GM18909 (cell line): ENCODE results near the gene LRSAM1.
"Not testable (repeated sequence)": the region's sequence is repeated elsewhere in the genome, so short reads cannot be mapped to it uniquely, and the experiment has no call there.

ENCODE experiments used
- ATAC-seq: cut with Tn5 transposase; IDR thresholded peaks from one replicate; pipeline ENCODE4 v1.9.1; 2021; ENCODE audit warnings: mild to moderate bottlenecking; ENCODE audit not compliant: unreplicated experiment, poor library complexity

Gene LRSAM1

DNA sequence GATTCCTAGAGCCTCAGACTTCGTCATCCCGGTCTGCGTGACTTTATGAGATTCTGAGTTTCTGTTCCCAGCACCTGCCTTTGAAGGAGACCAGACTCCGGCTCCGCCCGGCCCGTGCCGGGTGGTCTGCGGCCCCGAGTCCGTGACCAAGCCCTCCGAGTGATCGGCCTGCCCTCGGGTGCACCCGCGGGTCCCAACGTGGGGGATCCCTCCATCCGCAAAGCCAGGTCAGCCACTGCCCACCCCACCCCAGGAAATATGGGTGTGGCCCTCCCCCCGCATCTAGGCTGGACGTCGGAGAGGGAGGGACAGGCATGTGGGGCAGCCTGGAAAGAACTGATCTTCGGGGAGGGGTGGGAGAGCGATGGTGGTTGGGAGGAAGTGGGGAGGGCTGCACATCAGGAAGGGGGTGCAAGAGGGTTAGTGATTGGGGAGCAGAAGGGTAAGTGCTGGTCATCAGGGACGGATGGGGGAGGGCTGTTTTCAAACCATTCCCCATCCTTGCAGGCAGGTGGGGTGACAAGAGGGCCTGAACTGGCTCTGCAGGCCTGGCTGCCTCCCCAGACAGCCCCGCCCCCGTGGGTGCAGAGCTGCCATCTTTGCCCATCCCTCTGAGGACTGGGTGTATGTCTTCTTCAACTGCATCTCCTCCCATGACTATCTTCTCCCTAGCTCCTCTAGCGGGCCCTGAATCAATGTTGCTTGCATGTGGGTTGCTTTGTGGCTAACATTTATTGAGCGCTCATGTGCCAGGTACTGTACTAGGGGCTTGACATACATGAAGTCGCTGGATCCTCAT, 747 bp downstream of the LRSAM1 start:
- ATAC-seq = peak; percentile 5

DNA sequence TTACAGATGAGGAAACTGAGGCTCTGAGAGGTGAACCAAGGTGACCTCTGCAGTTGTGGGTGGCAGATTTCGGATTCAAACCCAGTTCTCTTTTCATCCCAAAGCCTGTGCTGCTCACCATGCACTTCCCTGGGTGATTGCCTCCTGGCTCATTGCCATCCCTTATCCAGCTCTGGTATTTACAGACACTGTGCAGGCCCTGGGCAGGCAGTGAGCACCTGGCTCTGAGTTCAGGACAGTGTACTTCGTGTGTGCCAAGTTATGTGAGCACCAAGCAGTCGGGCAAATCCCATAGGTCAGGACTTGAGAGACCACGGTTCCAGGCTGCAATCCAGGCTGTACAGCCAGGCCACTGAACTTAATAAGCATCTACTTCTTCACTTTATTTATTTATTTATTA, 1.4 kb downstream of the LRSAM1 start:
- ATAC-seq = no peak

GRCh38 chr9:127455324-127455992, 4.1 kb downstream of the LRSAM1 start:
- ATAC-seq = no peak

DNA sequence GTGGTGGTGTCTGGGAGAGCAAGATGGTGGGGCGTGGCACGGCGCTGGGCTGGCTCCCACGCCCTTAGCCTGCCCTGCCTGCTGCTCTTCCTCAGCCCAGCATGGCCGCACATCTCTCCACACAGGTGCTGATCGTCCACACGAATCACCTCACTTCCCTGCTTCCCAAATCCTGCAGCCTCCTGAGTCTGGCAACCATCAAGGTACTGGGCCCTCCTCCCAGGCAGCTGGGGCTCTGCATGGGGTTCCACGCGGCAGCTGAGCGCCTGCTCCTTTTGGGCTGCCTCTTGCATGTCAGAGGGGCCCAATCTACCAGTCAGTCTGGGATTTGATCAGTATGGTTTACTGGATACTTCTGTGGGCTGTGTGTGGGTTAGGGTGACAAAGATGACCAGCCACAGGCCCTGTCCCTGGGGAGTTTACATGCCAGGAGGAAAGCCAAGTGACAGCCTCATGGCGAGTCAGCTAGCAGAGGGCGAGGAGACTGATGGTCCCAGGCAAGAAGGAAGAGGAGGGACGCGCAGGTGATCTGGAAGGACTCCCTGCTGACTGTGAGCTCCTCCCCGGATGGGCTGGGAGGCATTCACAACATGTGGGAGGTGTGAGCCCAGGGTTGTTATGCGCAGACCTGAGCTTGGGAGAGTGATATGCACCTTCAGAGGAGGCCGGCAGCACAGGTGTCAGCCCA, 6.0 kb downstream of the LRSAM1 start:
- no peak for ATAC-seq

DNA sequence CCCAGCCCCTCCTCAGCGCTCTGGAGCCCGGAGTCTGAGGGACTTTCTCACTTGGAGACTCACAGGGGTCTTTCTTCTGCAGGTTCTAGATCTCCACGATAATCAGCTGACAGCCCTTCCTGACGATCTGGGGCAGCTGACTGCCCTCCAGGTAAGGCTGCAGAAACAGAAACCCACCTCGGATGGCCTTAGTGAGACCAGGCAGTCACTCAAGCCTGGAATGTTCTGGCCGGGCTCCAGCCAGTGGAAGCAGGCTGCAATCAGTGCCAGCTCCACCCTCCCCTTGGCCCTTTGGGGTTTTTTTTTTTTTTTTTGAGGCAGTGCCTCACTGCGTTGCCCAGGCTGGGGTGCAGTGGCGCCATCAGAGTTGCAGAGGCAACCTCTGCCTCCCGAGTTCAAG, 7.6 kb downstream of the LRSAM1 start:
- ATAC-seq = no peak

GRCh38 chr9:127463382-127463781, 12.1 kb downstream of the LRSAM1 start:
- ATAC-seq = no peak

GRCh38 chr9:127463911-127464310, 12.6 kb downstream of the LRSAM1 start:
- no peak for ATAC-seq

DNA sequence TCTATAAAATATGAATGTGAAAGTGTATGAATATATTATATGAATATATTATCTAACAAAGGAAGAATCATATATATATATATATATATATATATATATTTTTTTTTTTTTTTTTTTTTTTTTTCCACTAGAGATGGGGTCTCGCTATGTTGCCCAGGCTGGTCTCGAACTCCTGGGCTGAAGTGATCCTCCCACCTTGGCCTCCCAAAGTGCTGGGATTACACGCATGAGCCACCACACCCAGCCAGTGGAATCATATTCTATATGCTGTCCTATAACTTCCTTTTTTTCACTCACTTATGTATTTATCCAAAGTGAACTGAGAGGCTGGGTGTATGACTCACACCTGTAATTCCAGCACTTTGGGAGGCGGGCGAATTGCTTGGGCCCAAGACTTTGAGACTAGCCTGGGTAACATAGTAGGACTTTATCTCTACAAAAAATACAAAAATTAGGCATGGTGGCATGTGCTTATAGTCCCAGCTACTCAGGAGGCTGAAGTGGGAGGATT, 15.2 kb downstream of the LRSAM1 start:
- not testable (repeated sequence) for ATAC-seq

GRCh38 chr9:127467621-127468020, 16.3 kb downstream of the LRSAM1 start:
- ATAC-seq = no peak

- no peak for ATAC-seq
Measured at GRCh38 chr9:127470662-127471061, 19.4 kb downstream of the LRSAM1 start.

GRCh38 chr9:127473501-127473900, 22.2 kb downstream of the LRSAM1 start:
- ATAC-seq = no peak

DNA sequence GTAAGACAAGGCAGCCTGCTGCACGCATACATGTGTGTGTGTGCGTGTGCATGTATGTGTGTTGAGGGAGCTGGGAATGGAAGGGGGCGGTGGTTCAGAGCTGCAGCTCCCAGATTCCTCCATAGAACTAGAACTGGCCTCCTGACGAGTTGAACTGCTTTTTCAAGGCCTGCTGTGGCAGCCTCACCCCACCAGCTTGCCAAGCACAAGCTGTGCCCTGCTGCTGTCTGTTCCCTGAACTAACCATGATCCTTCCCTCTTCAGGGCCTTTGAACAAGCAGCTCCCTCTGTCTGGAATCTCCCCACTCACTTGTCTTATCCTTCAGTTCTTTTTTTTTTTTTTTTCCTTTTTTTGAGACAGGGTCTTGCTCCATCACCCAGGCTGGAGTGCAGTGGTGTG, 22.6 kb downstream of the LRSAM1 start:
- no peak for ATAC-seq

GRCh38 chr9:127474592-127474991, 23.3 kb downstream of the LRSAM1 start:
- no peak for ATAC-seq

DNA sequence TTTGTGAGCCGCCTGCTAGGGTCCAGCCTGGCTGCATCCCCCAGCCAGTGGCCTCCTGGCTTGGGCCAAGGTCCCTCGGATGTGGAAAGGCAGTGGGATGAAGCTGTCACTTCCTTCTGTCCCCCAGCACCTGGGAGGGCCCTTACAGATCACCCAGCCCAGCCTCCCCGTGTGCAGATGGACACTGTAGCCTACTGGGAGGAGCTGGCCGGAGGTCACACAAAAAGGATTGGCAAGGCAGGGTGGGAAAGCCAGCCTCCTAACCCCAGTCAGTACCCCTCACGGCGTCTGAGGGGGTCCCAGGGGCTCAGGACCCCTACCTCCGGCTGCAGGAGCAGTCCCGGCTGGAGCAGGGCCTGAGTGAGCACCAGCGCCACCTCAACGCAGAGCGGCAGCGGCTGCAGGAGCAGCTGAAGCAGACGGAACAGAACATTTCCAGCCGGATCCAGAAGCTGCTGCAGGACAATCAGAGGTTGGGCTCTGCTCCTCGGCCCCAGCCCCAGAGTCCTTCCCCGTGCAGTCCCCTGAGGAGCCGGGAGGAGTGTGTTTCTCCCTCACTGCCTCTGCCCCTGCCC, 28.3 kb downstream of the LRSAM1 start:
- ATAC-seq = no peak

DNA sequence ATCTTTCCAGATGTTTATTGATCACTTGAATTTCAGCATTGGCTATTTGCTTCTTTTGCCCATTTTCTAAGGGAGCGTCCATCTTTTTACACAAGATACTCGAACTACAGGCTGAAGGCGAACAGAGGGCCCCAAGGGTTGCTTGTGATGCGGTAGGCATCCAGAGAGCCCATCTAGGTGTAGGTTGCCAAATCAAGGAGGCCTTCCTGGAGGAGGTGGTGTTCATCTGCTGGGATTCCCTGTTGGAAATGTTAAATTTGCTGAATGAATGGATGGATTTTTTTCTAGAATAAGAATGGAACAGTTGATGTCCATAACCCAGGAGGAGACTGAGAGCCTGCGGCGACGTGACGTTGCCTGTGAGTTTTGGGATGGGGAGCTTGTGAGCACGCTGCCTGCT, 31.4 kb downstream of the LRSAM1 start:
- ATAC-seq = no peak

DNA sequence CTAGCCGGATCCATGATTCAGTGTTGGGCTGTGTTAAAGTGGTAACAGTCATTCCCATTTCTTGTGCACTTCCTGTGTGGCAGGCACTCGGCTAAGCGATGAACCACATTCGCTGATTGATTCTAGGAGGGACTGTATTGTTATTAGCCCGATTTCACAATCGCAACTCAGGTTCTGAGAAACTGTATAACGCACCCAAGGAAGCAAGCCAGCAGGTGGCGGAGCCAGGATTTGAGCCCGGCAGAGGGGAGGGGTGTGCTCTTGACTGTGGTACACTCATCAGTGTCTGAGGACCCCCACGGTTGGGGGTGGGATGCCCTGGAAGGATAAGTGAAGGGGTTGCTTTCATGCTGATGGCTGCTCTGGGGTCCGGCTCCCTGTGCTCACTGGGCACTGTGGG, 34.7 kb downstream of the LRSAM1 start:
- ATAC-seq = no peak

DNA sequence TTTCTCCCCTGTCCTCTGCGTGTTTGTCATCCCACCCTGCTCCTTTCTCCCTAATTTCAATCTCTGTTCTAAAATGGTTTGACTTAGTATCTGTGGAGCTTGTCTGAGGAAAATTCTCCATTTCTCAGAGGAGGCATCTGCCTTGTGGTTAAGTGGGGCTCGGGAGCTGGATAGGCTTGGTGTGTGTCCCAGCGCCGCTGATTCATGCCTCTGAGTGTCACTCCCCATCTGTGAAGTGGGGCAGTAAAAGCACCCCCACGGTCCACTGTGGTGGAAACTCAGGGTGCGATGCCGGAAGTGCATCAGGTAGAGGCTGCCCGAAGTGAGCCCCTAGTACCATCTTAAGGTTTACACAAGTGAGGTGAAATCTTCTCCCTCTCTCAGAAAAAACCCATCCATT, 37.6 kb downstream of the LRSAM1 start:
- ATAC-seq = no peak

DNA sequence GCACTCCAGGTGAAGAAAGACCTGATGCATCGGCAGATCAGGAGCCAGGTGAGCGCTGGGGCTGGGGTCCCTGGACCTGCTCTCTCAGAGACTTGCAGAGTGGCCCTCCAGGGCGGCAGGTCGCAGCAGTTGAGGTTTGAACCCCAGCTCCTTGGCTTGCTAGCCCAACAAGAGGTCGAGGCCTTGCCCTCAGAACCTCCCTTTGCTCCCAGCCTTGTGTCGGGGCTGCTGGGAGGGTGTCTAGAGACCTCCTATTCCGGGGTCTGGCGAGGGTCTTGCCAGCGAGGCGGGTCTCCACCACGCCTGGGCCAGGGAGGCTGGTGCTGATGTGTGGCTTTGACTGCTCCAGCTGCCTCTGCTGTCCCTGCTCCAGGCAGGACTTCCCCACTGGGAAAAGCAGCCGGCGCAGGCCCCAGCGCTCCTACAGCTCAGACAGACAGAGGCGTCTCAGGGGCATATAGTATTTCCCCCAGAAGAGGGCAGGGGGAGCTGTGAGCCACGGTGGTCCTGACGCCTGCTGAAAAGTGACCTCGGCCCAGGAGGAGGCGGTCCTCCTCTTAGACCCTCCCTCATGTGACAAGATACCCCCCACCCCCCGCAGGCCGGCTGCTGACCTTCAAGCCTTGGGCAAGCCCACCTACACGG, 38.3 kb downstream of the LRSAM1 start:
- no peak for ATAC-seq

GRCh38 chr9:127490535-127491230, 39.4 kb downstream of the LRSAM1 start:
- no peak for ATAC-seq

GRCh38 chr9:127491516-127491915, 40.2 kb downstream of the LRSAM1 start:
- ATAC-seq = no peak
